GM23338 (cell line): ENCODE data around the gene SLC16A6. TPM values are rescaled to one million over a fixed set of nuclear protein-coding genes. Genes with fewer than 3 reads are reported as not detected.
A peak's percentile ranks its signal among the peaks of the same experiment; 100 is the strongest.

Experiments used
- ATAC-seq: fragments of 200-7000 bp; cut with Tn5 transposase; 3 replicates; pipeline ENCODE4 v1.9.1; 2020
- DNase-seq: peaks from one replicate; pipeline ENCODE4 v3.0.0-alpha.2; 2015; ENCODE audit warnings: low spot score
- H2AFZ ChIP-seq: fragments of 200-600 bp; sonication (generic); 2 replicates; pipeline ENCODE4 v1.8.0; 2016; ENCODE audit warnings: antibody characterized with exemption, mild to moderate bottlenecking, moderate library complexity
- H3F3A ChIP-seq: fragments of 200-600 bp; sonication (generic); replicated peaks from 2 replicates; pipeline ENCODE4 v1.8.0; 2017; ENCODE audit warnings: antibody characterized with exemption, mixed run types, low read depth
- H3K27ac ChIP-seq: fragments of 200-600 bp; sonication (generic); 2 replicates; pipeline ENCODE4 v1.6.1; 2016; ENCODE audit warnings: low read depth
- H3K27me3 ChIP-seq: fragments of 200-600 bp; sonication (generic); 2 replicates; pipeline ENCODE4 v1.8.0; 2016; ENCODE audit warnings: mild to moderate bottlenecking, mixed run types, moderate library complexity; ENCODE audit not compliant: insufficient read depth
- H3K36me3 ChIP-seq: fragments of 200-600 bp; sonication (generic); 2 replicates; pipeline ENCODE4 v1.8.0; 2016; ENCODE audit warnings: mild to moderate bottlenecking; ENCODE audit not compliant: insufficient read depth
- H3K4me1 ChIP-seq: fragments of 200-600 bp; sonication (generic); 2 replicates; pipeline ENCODE4 v1.8.0; 2016; ENCODE audit warnings: mild to moderate bottlenecking, moderate library complexity; ENCODE audit not compliant: insufficient read depth
- H3K4me2 ChIP-seq: fragments of 200-600 bp; sonication (generic); 2 replicates; pipeline ENCODE4 v1.7.1; 2017; ENCODE audit warnings: mixed run types
- H3K4me3 ChIP-seq: fragments of 200-600 bp; sonication (generic); 2 replicates; pipeline ENCODE4 v1.6.1; 2016; ENCODE audit warnings: mixed run types
- H3K79me2 ChIP-seq: fragments of 200-600 bp; sonication (generic); replicated peaks from 2 replicates; pipeline ENCODE4 v1.8.0; 2017; ENCODE audit warnings: mild to moderate bottlenecking; ENCODE audit not compliant: insufficient read depth
- H3K9me2 ChIP-seq: fragments of 200-600 bp; sonication (generic); 2 replicates; pipeline ENCODE4 v1.8.0; 2017; ENCODE audit not compliant: insufficient read depth
- H4K20me1 ChIP-seq: fragments of 200-600 bp; sonication (generic); replicated peaks from 2 replicates; pipeline ENCODE4 v1.8.0; 2017; ENCODE audit warnings: mild to moderate bottlenecking; ENCODE audit not compliant: insufficient read depth
- H3K27ac Mint-ChIP-seq: 2 replicates; pipeline ENCODE4 v1.8.0; 2020; ENCODE audit warnings: inconsistent platforms, mild to moderate bottlenecking, moderate library complexity, mixed read lengths
- H3K27me3 Mint-ChIP-seq: 3 replicates; pipeline ENCODE4 v1.8.0; 2022; ENCODE audit warnings: low read depth, mild to moderate bottlenecking, moderate library complexity, mixed read lengths, inconsistent platforms; ENCODE audit not compliant: insufficient read depth, poor library complexity
- H3K36me3 Mint-ChIP-seq: 3 replicates; pipeline ENCODE4 v1.8.0; 2021; ENCODE audit warnings: low read depth, mild to moderate bottlenecking, inconsistent platforms, moderate library complexity, mixed read lengths
- H3K4me1 Mint-ChIP-seq: 3 replicates; pipeline ENCODE4 v1.8.0; 2020; ENCODE audit warnings: mild to moderate bottlenecking, inconsistent platforms, mixed read lengths
- H3K4me3 Mint-ChIP-seq: 3 replicates; pipeline ENCODE4 v1.8.0; 2021; ENCODE audit warnings: moderate library complexity, mild to moderate bottlenecking, inconsistent platforms, mixed read lengths
- H3K9me3 Mint-ChIP-seq: 3 replicates; pipeline ENCODE4 v1.8.0; 2020; ENCODE audit warnings: moderate library complexity, mild to moderate bottlenecking, inconsistent platforms, mixed read lengths
- EZH2 ChIP-seq: fragments of 200-600 bp; sonication (generic); IDR thresholded peaks from one replicate; pipeline ENCODE4 v1.8.0; 2017; ENCODE audit warnings: antibody characterized with exemption, mild to moderate bottlenecking, low read depth; ENCODE audit not compliant: unreplicated experiment
- JUNB ChIP-seq: IDR thresholded peaks from one replicate; pipeline ENCODE4 v1.6.1; 2016; ENCODE audit warnings: antibody characterized with exemption; ENCODE audit not compliant: unreplicated experiment
- NANOG ChIP-seq: IDR thresholded peaks from 2 replicates; pipeline ENCODE4 v1.6.1; 2016; ENCODE audit warnings: antibody characterized with exemption, borderline replicate concordance
- POLR2AphosphoS5 ChIP-seq: IDR thresholded peaks from 2 replicates; pipeline ENCODE4 v1.6.1; 2016; ENCODE audit warnings: antibody characterized with exemption, low read depth
- ZNF114 ChIP-seq: fragments of 250-450 bp; sonication (Bioruptor Pico); IDR thresholded peaks from 2 replicates; pipeline ENCODE4 v1.5.0; 2020; ENCODE audit warnings: mild to moderate bottlenecking, moderate library complexity
- ZNF331 ChIP-seq: fragments of 250-450 bp; sonication (Bioruptor Pico); IDR thresholded peaks from 2 replicates; pipeline ENCODE4 v1.5.0; 2020; ENCODE audit warnings: low read depth, mild to moderate bottlenecking, moderate library complexity
- polyA plus RNA-seq: library from polyadenylated mRNA; unstranded; fragments of >200 nt; fragmentation: Nextera tagmentation; extraction: Ambion mirVana; gene quantifications from 2 replicates; pipeline ENCODE4 v1.2.1, GENCODE V29; 2016
- total RNA-seq: library from RNA; depleted of rRNA; stranded (reverse); fragments of >200 nt; shearing (Covaris generic); gene quantifications from 2 replicates; pipeline ENCODE4 v1.2.3, GENCODE V29; 2014
- TF ChIP-seq, protein P1 (sequence below), 2 experiments: fragments of 200-600 bp in 1 of 2; sonication (generic) in 1 of 2; conservative IDR thresholded peaks; 2 replicates each; pipeline versions ENCODE4 v1.5.1 to v1.6.1; 2016 to 2017; ENCODE audit warnings: antibody characterized with exemption in 2 of 2, low read depth in 2 of 2, mild to moderate bottlenecking in 2 of 2, moderate library complexity in 1 of 2
- TF ChIP-seq, protein P2 (sequence below): IDR thresholded peaks from 2 replicates; pipeline ENCODE4 v1.6.1; 2016; ENCODE audit warnings: antibody characterized with exemption
- TF ChIP-seq, protein P3 (sequence below): IDR thresholded peaks from one replicate; pipeline ENCODE4 v1.6.1; 2018; ENCODE audit warnings: antibody characterized with exemption; ENCODE audit not compliant: unreplicated experiment

Gene SLC16A6
- total and polyA plus RNA-seq, 2 experiments from 2014 or later, result not detected

DNA sequence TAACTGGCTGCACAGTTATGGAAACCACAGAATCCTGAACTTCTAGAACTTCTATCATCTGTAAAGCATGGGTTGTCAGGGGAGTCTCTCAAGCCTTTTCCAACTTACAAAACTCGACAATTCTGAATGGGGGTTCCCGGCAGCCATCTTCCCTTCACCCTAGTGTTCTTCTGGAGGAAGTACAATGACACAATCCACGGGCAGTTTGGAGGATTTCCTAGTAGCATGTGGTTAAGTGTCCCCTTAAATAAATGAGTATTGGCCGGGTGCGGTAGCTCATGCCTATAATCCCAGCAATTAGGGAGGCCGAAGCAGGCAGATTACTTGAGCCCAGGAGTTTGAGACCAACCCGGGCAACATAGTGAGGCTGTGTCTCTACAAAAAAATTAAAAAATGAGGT, 2.1 kb downstream of the SLC16A6 start:
- TF ChIP-seq ZNF331 (CRISPR knock-in tag), result no peak
- TF ChIP-seq, protein P1, sequence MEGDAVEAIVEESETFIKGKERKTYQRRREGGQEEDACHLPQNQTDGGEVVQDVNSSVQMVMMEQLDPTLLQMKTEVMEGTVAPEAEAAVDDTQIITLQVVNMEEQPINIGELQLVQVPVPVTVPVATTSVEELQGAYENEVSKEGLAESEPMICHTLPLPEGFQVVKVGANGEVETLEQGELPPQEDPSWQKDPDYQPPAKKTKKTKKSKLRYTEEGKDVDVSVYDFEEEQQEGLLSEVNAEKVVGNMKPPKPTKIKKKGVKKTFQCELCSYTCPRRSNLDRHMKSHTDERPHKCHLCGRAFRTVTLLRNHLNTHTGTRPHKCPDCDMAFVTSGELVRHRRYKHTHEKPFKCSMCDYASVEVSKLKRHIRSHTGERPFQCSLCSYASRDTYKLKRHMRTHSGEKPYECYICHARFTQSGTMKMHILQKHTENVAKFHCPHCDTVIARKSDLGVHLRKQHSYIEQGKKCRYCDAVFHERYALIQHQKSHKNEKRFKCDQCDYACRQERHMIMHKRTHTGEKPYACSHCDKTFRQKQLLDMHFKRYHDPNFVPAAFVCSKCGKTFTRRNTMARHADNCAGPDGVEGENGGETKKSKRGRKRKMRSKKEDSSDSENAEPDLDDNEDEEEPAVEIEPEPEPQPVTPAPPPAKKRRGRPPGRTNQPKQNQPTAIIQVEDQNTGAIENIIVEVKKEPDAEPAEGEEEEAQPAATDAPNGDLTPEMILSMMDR (conservative IDR thresholded peaks at IDR 0.05; ENCODE audit: low read depth in 2 of 2), result peak in 1 of 2 experiments; percentile 16; a peak in 1 of 4 replicates
- Histone ChIP-seq H3F3A (peaks cover 9% of the 10 kb centered on the region), H3K4me3 (no peak overlapping the region), H3K79me2 (no peaks in the 10 kb centered on the region), H3K27me3 (peaks cover 50% of the 10 kb centered on the region), H3K27ac (no peak overlapping the region), H3K36me3 (no peaks in the 10 kb centered on the region), H4K20me1 (no peaks in the 10 kb centered on the region), H2AFZ (peak overlapping the region; percentile 73; the same call in 1 of the 2 replicates), H3K9me2 (no peaks in the 10 kb centered on the region), H3K4me2 (peak overlapping the region; percentile 82; the same call in 1 of the 2 replicates), H3K4me1 (peaks cover 33% of the 10 kb centered on the region)
- peak; percentile 59 for DNase-seq
- H3K36me3 Mint-ChIP-seq, result no peaks in the 10 kb centered on the region; the same call in 2 of the 3 replicates
- H3K9me3 Mint-ChIP-seq, result no peaks in the 10 kb centered on the region
- peaks cover 31% of the 10 kb centered on the region for H3K27me3 Mint-ChIP-seq
- no peak overlapping the region for H3K4me3 Mint-ChIP-seq
- H3K4me1 Mint-ChIP-seq, result peaks cover 36% of the 10 kb centered on the region
- H3K27ac Mint-ChIP-seq, result no peak overlapping the region
- ATAC-seq, result no peak

DNA sequence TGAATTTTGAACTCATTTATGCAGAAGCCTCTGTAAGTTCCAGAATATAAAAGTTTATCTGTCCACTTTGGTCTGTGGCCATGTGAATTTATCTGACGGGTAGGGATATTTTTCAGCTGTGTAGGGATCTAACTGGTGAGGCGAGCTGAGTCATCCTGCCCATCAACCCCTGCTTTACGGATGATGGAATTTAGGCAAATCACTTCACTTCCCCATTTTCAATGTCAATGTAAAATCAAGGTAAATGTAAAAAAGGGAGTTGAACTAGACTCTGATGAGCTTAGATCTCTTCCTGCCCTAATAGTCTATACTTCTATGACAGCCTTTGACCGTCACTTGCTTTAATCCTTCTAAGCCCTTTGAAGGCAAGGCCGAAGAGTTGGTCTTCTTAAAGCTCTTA, 2.6 kb downstream of the SLC16A6 start:
- H3K36me3 ChIP-seq, result no peaks in the 10 kb centered on the region
- H3K27ac ChIP-seq, result no peak overlapping the region
- no peaks in the 10 kb centered on the region for H4K20me1 ChIP-seq
- no peak overlapping the region for H3K4me3 Mint-ChIP-seq
- H3K27me3 ChIP-seq, result peaks cover 45% of the 10 kb centered on the region
- DNase-seq (no peak), ATAC-seq (no peak)
- H3K79me2 ChIP-seq, result no peaks in the 10 kb centered on the region
- peak overlapping the region; percentile 73; the same call in 1 of the 2 replicates for H2AFZ ChIP-seq
- H3K4me3 ChIP-seq, result no peak overlapping the region
- no peak overlapping the region for H3K4me2 ChIP-seq
- H3K9me3 Mint-ChIP-seq, result no peaks in the 10 kb centered on the region
- H3F3A ChIP-seq, result peaks cover 9% of the 10 kb centered on the region
- no peaks in the 10 kb centered on the region; the same call in 2 of the 3 replicates for H3K36me3 Mint-ChIP-seq
- H3K4me1 Mint-ChIP-seq, result peaks cover 34% of the 10 kb centered on the region
- H3K27me3 Mint-ChIP-seq, result peaks cover 29% of the 10 kb centered on the region
- H3K9me2 ChIP-seq, result no peaks in the 10 kb centered on the region
- H3K4me1 ChIP-seq, result peaks cover 29% of the 10 kb centered on the region
- no peak overlapping the region for H3K27ac Mint-ChIP-seq
- TF ChIP-seq NANOG, result no peak
- TF ChIP-seq ZNF114, result no peak
- TF ChIP-seq EZH2, result no peak
- TF ChIP-seq, protein P2, sequence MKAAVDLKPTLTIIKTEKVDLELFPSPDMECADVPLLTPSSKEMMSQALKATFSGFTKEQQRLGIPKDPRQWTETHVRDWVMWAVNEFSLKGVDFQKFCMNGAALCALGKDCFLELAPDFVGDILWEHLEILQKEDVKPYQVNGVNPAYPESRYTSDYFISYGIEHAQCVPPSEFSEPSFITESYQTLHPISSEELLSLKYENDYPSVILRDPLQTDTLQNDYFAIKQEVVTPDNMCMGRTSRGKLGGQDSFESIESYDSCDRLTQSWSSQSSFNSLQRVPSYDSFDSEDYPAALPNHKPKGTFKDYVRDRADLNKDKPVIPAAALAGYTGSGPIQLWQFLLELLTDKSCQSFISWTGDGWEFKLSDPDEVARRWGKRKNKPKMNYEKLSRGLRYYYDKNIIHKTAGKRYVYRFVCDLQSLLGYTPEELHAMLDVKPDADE, result no peak
- TF ChIP-seq, protein P1 (conservative IDR thresholded peaks at IDR 0.05; ENCODE audit: low read depth in 2 of 2), result no peak
- TF ChIP-seq, protein P3, sequence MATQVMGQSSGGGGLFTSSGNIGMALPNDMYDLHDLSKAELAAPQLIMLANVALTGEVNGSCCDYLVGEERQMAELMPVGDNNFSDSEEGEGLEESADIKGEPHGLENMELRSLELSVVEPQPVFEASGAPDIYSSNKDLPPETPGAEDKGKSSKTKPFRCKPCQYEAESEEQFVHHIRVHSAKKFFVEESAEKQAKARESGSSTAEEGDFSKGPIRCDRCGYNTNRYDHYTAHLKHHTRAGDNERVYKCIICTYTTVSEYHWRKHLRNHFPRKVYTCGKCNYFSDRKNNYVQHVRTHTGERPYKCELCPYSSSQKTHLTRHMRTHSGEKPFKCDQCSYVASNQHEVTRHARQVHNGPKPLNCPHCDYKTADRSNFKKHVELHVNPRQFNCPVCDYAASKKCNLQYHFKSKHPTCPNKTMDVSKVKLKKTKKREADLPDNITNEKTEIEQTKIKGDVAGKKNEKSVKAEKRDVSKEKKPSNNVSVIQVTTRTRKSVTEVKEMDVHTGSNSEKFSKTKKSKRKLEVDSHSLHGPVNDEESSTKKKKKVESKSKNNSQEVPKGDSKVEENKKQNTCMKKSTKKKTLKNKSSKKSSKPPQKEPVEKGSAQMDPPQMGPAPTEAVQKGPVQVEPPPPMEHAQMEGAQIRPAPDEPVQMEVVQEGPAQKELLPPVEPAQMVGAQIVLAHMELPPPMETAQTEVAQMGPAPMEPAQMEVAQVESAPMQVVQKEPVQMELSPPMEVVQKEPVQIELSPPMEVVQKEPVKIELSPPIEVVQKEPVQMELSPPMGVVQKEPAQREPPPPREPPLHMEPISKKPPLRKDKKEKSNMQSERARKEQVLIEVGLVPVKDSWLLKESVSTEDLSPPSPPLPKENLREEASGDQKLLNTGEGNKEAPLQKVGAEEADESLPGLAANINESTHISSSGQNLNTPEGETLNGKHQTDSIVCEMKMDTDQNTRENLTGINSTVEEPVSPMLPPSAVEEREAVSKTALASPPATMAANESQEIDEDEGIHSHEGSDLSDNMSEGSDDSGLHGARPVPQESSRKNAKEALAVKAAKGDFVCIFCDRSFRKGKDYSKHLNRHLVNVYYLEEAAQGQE, result no peak
- TF ChIP-seq JUNB, result no peak
- no peak for TF ChIP-seq POLR2AphosphoS5
- TF ChIP-seq ZNF331 (CRISPR knock-in tag), result no peak
